Measurements from ENCODE around the gene ITPR1.

GRCh38 chr3:4606911-4607310, 113.8 kb downstream of the ITPR1 start:
- TF ChIP-seq YY1 (IDR thresholded peaks at IDR 0.05; ENCODE audit: insufficient read depth, insufficient read length) = no peak
- TF ChIP-seq SUZ12 (IDR thresholded peaks at IDR 0.05; ENCODE audit: extremely low read depth, insufficient read depth, insufficient read length) = no peak
- no peak for TF ChIP-seq ZNF274 (IDR thresholded peaks at IDR 0.05; ENCODE audit: low read depth, low read length)
